Testis (tissue), 2 donors: ENCODE data around the gene NECTIN1.

Experiments used
- POLR2A ChIP-seq: fragments of 450-650 bp; IDR thresholded peaks from one replicate; pipeline ENCODE4 v1.6.1; 2017; ENCODE audit warnings: antibody characterized with exemption, mild to moderate bottlenecking, moderate library complexity
- TF ChIP-seq, protein P1 (sequence below), 3 experiments: fragments of 450-650 bp in 2 of 3; fragments of 200-600 bp in 1 of 3; sonication (generic) in 1 of 3; IDR thresholded peaks; one replicate each; pipeline ENCODE4 v1.5.1; 2016 to 2019; ENCODE audit warnings: antibody characterized with exemption in 3 of 3, mild to moderate bottlenecking in 2 of 3, moderate library complexity in 1 of 3

DNA sequence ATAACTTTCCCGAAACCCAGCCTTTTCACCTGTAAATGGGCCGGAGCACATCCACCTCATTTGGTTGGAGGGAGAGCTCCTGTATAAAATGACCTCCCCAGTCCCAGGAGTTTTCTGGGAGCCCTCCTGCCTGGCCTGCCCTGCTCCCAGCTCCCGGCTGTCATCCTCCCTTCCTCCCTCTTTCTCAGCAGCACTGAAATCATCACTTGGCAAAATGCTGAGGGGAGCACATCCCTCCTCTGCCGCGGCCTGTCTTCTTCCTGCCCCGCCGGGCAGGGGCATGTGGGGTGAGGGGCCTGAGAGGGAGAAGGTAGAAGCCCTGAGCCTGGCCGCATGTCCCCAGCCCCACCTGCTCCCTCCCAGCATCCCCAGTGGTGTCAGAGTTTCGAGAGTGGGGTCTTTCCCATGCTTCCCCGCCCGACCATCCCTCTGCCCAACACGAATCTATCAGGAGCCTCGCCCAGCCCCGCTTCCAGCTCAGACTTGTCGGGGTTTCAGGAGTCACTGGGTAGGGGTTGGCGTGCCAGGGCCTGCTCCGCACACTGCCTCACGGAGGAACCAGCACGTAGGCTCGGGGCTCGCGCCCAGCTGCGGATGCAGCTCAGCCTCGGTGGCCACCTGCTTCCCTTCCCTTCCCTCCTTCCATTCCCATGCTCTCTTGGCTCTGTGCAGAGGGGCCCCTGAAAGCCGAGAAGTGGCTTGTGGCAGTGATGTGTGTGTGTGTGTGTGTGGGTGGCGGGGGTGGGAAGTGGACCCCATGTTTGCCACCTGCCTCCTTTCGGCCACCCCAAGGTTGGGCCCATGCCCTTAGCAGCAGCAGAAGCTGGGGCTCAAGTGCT is 37.1 kb downstream of the NECTIN1 start:
- TF ChIP-seq, protein P1, sequence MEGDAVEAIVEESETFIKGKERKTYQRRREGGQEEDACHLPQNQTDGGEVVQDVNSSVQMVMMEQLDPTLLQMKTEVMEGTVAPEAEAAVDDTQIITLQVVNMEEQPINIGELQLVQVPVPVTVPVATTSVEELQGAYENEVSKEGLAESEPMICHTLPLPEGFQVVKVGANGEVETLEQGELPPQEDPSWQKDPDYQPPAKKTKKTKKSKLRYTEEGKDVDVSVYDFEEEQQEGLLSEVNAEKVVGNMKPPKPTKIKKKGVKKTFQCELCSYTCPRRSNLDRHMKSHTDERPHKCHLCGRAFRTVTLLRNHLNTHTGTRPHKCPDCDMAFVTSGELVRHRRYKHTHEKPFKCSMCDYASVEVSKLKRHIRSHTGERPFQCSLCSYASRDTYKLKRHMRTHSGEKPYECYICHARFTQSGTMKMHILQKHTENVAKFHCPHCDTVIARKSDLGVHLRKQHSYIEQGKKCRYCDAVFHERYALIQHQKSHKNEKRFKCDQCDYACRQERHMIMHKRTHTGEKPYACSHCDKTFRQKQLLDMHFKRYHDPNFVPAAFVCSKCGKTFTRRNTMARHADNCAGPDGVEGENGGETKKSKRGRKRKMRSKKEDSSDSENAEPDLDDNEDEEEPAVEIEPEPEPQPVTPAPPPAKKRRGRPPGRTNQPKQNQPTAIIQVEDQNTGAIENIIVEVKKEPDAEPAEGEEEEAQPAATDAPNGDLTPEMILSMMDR (IDR thresholded peaks at IDR 0.05) = no peak
- no peak for TF ChIP-seq POLR2A
